HG03442 (cell line): Measurements from ENCODE around the gene ABI1.
A peak's percentile ranks its signal among the peaks of the same experiment; 100 is the strongest.
"Not testable (repeated sequence)": the region's sequence is repeated elsewhere in the genome, so short reads cannot be mapped to it uniquely, and the experiment has no call there.

Experiments used
- ATAC-seq: cut with Tn5 transposase; IDR thresholded peaks from one replicate; pipeline ENCODE4 v1.9.1; 2021; ENCODE audit warnings: mild to moderate bottlenecking, moderate library complexity; ENCODE audit not compliant: unreplicated experiment

The ABI1 gene

DNA sequence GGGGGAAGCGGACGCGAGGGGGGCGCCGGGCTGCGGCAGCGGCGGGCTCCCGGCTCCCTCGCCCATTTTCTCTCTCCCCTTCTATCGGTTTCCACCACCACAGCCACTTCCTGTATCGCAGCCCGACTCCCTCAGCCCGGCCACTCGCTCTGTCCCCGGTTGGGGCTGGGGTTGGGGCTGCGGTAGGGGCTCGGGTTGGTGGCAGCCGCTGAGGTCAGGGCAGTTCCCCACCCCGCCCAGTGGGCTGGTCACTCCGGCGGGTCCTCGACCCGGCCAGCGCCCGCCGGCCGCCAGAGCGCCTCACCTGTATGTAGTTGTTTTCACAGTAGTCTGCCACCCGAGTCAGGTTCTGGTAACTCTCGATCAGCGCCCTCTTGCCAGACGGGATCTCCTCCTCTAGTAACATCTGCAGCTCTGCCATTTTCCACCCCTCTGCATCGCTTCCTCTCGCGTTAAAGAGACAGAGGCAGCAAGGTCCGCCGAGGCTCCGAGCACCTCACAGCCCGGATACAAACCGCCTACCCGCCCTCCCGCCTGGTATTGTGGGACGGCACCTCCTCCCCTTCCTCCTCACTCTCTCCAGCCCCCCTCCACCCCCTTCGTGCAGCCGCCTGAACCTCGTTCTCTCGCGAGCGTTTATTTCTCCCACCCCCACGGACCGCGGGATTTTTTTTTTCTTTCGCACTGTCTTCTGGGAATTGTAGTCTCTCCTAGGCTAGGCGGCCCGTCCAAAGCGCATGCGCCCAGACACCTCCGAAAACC lies at the start of gene ABI1:
TSS of gene ABI1 (minus strand) at position 516 of the 762 bp plus-strand sequence. CDS start at position 421, 95 bp downstream.
- peak; percentile 64 for ATAC-seq

DNA sequence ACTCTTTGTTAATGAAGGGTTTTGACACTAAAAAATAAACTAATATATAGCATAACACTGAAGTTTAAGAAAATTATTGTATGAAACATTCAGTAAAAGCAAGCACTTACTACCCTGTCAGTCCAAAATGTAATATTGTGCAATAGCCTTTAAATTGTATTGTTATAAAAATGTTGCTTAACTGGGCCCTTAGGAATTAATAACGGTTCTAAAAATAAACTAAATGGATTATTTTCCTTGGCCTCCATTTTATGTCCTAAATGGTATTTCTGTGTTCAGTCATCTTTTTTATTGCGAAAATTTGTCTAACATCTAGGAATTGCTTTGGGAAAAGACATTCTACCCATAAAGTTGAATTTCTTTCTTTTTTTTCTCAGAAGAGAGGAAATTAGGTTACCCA lies 49.0 kb upstream of the ABI1 start:
- ATAC-seq, result no peak

DNA sequence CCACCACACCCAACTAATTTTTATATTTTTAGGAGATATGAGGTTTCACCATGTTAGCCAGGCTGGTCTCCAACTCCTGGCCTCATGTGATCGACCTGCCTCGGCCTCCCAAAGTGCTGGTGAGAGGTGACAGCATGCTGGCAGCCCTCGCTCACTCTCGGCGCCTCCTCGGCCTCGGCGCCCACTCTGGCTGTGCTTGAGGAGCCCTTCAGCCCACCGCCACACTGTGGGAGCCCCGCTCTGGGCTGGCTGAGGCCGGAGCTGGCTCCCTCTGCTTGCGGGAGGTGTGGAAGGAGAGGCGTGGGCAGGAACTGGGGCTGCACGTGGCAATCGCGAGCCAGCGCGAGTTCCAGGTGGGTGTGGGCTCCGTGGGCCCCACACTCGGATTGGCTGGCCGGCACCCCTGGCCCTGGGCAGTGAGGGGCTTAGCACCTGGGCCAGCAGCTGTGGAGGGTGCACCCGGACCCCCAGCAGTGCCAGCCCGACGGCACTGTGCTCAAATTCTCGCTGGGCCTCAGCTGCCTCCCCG lies 44.6 kb upstream of the ABI1 start:
- ATAC-seq, result not testable (repeated sequence)

DNA sequence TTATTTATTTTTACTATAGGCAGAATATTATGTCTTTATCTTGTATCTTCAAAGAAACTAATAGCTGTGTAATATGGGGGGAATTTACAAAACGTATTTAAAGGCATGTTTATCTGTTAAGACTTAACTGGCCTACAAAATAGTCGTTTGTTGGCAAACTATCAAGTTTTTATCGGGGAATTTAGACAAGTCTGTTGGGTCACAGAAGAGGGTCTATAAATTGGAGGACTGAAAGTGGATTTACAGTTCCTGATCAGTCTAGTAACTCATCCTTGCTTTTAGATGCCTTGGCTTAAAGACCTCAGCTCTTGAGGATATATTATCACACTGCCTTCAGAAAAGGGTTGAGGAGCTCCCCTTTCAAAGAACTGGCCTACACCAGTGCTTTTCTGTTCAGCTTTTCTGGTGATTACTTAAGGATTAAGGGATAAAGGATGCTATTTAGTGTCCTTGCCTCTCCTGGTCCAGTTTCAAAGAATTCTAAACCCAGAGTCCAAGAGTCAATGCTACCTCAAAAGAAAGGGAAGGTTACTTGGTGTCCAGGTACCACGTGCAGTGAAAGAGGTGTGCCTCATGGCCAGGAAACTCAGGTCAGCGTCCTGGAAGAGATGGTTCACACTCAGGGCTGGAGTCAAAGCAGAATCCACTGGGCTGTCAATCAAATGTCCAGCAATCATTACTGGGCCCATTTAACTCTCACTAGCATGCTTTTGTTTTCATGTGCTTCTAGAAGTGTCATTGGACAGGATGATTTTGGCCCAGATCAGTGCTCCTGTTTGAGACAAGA lies 42.9 kb upstream of the ABI1 start:
- ATAC-seq, result no peak

DNA sequence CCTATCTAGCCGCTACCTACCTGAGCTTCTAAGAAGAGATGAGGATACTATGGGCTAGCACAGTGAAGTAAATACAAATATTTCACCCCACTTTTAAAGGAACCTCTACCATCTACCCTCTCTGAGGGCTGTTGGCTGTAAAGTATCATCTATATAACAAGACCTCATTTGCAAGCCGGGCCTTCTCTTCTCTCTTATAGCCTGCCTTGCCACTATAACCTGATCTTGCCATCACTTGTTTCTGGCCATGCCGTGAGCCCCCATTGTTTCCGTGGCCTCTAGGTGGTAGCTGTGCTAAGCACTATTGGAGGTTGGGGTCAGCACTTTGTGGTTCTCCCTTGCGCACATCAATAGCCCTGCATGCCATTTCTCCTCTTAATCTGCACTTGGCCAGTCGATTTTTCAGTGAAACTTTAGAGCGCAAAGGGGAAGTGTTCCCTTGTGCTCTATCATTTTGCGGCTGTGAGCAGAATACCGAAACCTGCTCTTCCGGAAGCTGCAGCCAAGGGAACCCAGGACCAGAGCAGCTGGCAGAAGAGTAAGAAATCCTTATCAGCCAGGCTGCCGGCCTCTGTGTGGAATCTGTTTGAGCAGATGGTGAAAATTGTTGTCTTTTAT lies 31.7 kb upstream of the ABI1 start:
- ATAC-seq, result not testable (repeated sequence)

DNA sequence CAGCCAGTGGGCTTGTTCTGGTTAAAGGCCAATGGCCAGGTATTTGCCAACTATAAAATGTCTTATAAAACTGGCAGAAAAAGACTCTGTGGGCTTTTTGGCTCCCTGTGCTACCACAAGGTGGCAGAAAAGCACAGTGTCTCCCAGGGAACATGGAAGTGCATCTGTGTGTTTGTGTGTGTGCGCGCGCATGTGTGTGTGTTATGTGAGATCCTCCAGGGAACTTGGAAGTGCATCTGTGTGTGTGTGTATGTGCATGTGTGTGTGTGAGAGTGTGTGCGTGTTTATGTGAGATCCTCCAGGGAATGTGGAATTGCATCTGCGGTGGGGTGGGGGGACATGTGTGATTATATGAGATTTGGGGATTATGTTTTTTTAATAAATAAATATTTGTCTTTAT lies 30.2 kb upstream of the ABI1 start:
- no peak for ATAC-seq

DNA sequence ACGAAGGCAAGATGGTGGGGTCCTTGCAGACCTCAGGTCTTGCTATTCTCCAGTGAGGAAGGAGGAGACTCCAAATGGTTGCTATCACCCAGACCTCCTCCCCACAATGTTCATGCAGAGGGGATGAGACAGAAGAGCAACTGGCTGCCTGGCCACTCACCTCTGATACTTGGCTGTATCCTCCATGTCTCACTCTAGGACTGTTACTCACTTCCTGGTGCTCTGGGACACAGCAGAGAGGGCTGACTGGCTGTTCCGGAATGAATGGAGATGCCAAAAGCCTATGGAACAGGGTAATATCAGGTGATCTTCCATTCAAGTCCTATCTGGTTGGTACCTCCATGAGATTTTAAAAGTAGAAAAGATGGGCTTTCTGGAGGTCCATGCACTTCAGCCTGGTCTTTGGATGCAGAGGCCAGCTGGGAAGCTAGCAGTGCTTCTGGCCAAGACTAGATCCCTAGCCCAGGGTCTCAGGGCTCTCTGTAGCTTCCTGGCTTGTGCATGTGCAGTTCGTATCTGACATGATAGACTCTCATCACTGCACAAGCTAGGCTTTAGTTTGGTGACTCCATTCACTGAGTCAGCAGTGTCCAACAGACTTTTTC lies 27.0 kb upstream of the ABI1 start:
- ATAC-seq, result no peak

DNA sequence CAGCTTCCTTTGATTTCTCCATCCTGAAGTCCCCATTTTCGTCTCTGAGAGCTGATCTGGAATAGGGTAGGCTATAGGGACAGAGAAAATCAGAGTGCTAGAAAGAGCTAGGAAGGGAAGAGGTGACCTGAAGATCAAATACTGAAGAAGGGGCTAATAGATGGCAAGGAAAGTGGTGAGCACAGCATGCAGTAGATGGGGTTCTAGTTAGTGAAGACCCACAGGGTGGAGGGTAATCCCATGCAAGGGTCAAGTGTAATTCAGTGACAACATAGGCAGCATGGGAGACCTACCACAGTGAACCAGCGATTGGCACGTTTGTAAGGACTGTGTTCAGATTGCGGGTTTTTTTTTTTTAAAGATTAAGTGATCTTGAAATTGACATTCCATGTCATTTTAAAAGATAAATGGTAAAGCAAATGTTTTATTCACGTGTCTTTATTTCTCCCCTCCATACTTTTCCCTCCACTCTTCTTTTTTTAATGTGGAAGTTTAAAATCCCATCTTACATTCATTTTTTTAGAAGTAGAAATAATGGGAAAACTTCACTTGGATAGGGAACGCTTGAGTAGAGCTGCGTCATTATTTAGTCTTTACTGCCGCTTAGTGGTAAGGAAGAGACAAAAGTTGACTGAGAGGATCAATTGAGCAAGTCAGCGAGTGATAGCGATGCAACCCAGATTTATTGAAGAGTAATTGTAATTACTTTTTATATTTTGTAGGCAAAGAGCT lies 21.0 kb upstream of the ABI1 start:
- ATAC-seq, result no peak

DNA sequence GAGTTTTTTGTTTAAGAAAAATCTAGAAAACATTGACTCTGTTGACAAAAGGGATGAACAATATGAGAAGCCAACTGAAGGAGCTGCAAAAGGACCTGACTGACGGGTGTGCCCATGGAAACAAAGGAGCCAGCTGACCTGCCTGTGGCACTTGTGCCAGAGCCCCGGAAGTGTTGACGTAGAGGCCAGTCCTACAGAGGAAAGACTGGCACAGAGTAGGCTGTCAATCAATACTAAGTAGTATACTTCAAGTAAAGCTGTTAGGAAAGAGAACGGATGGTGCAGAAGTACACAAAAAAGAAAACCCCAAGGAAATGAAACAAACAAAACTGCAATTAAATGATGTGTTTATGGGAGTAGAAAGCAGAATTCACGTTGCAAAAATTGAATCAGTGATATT lies 19.0 kb upstream of the ABI1 start:
- ATAC-seq, result no peak

DNA sequence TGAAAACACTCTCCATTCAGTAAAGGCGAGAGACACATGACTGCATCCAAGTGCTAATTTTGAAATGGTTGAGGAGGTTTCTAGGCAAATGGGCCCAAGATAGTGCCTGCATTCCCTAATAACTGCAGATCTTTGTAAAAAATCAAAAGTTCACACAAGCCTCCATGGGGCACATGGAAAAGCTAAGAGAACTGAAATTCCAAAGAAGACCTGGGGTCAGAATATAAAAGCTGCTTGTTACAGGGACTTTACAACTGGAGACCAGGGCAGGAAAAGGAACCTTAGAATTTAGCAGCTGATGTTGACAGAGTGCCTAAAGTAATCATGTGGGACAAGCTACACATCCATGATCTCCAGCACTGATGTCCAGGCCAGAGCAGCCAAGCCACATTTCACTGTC lies 10.0 kb upstream of the ABI1 start:
- ATAC-seq, result no peak

DNA sequence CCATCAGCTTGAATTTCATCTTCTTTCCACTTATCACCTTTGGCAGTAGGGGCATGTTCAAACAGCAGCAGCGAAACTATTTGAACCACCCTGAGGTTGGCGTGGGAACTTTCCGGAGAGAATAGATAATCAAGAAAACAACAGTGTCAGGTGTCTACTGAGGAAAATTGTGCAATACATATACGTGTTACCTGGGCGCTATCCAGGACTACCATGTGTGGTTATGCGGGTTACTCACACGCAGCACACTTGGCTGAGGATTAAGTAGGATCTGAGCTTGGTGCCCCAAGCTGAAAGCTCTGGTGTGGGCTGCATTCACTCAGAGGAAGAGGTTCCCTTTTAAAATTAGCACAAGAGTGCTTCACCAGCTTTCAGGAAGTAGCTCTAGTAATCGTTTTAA lies 8.8 kb upstream of the ABI1 start:
- no peak for ATAC-seq

DNA sequence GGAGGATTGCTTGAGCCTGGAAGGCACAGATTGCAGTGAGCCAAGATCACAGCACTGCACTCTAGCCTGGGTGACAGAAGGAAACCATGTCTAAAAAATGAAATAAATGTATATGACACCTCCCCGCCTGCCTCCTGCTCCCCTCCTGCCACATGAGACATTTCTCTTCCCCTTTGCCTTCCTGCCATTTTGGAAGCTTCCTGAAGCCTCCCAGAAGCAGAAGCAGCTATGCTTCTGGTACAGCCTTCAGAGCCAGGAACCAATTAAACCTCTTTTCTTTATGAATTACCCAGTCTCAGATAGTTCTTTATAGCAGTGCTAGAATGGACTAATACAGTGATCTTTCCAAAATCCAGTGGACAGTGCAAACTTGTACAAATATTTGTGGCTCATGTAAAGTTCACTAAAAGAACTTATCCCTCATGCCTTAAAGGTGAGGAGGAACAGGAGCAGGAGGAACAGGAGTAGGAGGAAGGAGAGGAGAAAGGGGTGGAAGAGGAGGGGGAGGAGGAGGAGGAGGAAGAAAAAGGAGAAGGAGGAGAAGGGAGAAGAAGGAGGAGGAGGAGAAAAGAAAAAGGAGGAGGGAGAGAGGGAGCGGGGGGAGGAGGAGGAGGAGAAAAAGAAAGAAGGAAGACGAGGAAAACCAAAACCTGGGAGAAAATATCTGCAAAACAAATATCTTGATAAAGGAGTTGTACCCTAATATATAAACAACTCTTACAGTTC lies 2.8 kb upstream of the ABI1 start:
- no peak for ATAC-seq

DNA sequence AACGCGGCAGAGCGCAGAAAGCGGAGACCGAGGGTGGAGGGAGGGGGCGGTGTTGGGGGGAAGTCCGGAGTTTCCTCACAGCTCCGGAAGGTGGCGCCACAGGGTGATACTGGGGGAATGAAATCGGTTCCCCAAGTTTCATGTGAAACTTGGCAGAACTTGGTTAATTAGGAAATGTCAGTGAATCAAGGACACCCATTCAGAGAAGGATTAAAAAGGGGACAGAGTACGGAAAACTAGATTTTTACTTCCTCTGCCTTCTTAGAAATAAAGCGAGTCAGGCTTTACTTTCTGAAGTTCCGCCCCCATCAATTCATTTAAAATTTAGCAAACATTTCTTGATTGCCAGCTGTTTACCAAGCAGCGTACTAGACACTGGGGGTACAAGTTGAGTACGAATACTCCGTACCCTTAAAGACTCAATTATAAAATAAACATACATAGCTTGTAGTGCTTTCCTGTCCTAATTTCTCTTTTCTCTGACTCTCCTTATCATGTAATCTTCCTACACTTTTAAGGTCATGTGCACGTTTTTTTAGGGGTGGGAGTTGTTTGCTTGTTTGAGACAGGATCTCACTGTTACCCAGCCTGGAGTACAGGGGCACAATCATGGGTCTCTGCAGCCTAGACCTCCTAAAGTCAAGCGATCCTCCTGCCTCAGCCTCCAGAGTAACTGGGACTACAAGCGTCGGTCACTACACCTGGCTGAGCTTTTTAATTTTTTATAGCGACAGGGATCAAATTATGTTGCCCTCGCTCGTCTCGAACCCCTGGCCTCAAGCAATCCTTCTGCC lies 644 bp upstream of the ABI1 start:
- no peak for ATAC-seq

DNA sequence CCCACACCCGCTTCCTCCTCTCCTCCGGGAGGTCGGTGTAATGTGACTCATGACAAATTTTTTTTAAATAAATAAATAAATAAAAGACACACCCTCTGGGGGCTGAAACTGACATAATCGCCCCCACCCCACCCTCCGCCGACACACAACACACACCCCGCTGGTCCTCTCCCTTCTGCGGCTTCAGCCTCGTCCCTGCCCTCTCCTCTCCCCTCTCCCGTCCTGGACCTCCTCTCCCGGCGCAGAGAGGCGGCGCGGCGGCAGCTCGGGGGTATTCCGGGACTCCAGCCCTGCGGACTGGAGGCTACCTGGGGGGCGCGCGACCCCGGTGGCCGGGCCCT lies 686 bp downstream of the ABI1 start:
- ATAC-seq, result peak; percentile 12

DNA sequence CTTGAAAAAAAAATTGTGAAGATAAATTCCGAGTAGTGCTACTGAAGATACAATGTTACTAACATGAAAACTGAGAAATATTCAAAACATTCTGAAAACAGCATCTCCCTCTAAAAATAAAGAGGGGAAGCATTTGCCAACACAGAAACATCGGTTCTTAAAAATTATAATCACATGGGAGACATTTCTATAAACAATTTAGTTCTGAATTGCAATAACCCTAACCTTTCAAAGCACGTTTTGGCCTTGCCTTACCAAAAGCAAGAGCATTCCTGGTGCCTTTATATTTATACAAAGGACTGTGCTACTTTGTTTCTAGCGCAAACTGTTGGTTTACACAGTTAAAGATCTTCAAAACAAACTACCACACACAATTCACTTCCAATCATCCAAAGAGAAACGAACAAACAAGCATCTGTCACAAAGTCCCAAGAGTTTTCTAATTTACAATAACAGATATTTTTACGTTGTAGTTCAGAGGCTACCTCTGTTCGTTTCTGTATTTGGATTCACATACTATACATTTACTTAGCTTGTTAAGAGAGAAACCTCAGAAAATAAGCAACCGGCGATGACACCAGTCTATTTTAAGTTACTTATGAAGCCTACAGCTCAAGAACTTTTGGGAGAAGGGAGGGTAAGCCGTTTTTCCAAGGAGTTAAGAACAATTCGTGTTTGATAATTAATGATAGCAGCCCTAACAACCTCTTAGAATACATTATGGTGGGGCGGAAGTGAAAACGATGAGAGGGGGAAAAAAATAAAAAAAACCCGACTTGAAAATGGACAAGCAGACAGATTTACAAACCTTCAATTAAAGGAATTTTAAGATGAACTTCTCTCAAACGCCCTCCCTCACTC lies 1.3 kb downstream of the ABI1 start:
- no peak for ATAC-seq

DNA sequence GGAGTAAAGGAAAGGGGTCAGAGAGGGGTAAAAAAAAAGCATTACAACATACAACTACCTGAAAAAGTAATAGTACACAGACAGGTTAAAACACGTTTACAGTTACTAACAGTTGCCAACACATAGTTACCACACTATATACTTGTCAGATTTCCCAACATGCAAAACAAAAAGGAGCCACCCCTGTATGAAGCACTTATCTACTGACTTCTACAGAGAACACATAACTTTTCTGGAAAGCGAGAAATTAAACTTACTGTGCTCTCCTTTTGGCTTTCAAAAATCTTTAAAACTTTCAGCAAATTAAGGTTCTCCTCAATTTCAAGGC lies 2.1 kb downstream of the ABI1 start:
- ATAC-seq, result no peak

DNA sequence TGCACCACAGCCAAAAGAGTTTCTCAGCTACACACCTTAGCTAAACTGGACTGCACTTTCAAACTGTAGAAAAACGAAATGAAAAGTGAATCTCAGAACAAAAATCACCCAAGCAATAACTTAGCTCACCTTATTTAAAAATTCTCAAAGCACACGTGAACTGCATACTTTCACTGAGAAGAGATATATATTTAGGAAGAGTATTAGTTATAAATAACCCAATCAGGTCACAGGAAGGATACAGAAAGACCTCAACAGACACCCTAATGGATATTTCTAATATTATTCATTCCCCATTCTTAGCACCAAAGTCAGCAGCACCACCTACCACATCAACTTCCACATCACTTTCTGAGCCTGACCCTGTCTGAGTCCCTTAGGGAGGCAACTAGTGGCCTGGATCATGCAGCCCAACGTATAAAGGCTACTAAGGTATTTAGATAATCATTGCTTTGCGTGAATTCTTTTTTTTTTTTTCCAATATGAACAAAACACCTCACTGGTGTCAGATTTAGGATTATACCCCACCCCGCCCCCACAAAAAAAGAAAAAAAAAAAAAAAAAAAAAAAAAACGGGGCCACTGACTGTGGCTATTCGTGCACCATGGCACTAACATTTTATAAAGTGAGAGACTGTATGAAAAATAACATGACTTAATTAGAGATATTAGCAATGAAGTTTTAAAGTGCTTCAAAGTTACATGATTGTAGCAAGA lies 2.6 kb downstream of the ABI1 start:
- no peak for ATAC-seq

DNA sequence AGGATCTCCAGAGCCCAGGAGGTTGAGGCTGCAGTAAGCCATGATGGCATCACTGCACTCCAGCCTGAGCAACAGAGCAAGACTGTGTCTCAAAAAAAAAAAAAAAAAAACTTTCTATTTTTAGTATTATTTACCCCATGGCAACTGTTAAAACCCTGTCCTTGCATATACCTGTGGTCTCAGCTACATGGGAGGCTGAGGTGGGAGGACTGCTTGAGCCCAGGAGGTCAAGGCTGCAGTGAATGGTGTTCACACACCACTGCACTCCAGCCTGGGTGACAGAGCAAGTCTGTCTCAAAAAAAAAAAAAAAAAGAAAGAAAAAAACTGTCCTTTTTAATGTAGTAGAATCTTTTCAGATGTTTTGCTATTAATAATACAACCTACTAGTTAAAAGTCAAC lies 3.2 kb downstream of the ABI1 start:
- not testable (repeated sequence) for ATAC-seq
